Loucy (cell line): ENCODE results near the gene DDX20.

Source experiments
- H2AFZ ChIP-seq: fragments of 200-600 bp; sonication (generic); 2 replicates; pipeline ENCODE4 v1.6.0; 2016; ENCODE audit warnings: antibody characterized with exemption, mild to moderate bottlenecking, low read length, moderate library complexity
- H3F3A ChIP-seq: fragments of 200-600 bp; 2 replicates; pipeline ENCODE4 v1.6.0; 2016; ENCODE audit warnings: antibody characterized with exemption, low read depth, mild to moderate bottlenecking
- H3K27me3 ChIP-seq: fragments of 200-600 bp; sonication (generic); 2 replicates; pipeline ENCODE4 v1.6.1; 2014; ENCODE audit warnings: low read length, mild to moderate bottlenecking; ENCODE audit not compliant: insufficient read depth, poor library complexity, severe bottlenecking
- H3K36me3 ChIP-seq: fragments of 200-600 bp; sonication (generic); 2 replicates; pipeline ENCODE4 v1.6.1; 2016; ENCODE audit warnings: low read length; ENCODE audit not compliant: insufficient read depth
- H3K4me1 ChIP-seq: fragments of 200-600 bp; sonication (generic); 2 replicates; pipeline ENCODE4 v1.5.1; 2014; ENCODE audit warnings: low read length, mild to moderate bottlenecking; ENCODE audit not compliant: insufficient read depth, poor library complexity, severe bottlenecking
- H3K4me2 ChIP-seq: fragments of 200-600 bp; sonication (generic); 2 replicates; pipeline ENCODE4 v1.6.0; 2014; ENCODE audit warnings: antibody characterized with exemption, low read length, low read depth, mild to moderate bottlenecking; ENCODE audit not compliant: poor library complexity, severe bottlenecking
- H3K4me3 ChIP-seq: fragments of 200-600 bp; sonication (generic); 2 replicates; pipeline ENCODE4 v1.5.1; 2014; ENCODE audit warnings: low read length, mild to moderate bottlenecking, mixed read lengths; ENCODE audit not compliant: poor library complexity, severe bottlenecking
- H3K79me2 ChIP-seq: fragments of 200-600 bp; sonication (generic); 2 replicates; pipeline ENCODE4 v1.6.1; 2014; ENCODE audit warnings: low read length; ENCODE audit not compliant: insufficient read depth
- H3K9ac ChIP-seq: fragments of 200-600 bp; sonication (generic); 2 replicates; pipeline ENCODE4 v1.6.0; 2014; ENCODE audit warnings: mild to moderate bottlenecking, low read depth, low read length, moderate library complexity; ENCODE audit not compliant: poor library complexity, severe bottlenecking
- H3K9me2 ChIP-seq: fragments of 200-600 bp; sonication (generic); replicated peaks from 2 replicates; pipeline ENCODE4 v1.6.1; 2016; ENCODE audit warnings: low read depth, low read length, mixed read lengths
- H3K9me3 ChIP-seq: fragments of 200-600 bp; sonication (generic); 2 replicates; pipeline ENCODE4 v1.6.1; 2014; ENCODE audit warnings: mild to moderate bottlenecking, antibody characterized with exemption, low read length, low read depth; ENCODE audit not compliant: insufficient read depth
- H4K20me1 ChIP-seq: fragments of 200-600 bp; sonication (generic); 2 replicates; pipeline ENCODE4 v1.6.0; 2014; ENCODE audit warnings: antibody characterized with exemption, low read length, mild to moderate bottlenecking; ENCODE audit not compliant: insufficient read depth, poor library complexity, severe bottlenecking
- CTCF ChIP-seq: fragments of 200-600 bp; sonication (generic); conservative IDR thresholded peaks from 2 replicates; pipeline ENCODE4 v1.5.1; 2014; ENCODE audit warnings: mild to moderate bottlenecking, antibody characterized with exemption, low read length
- EZH2phosphoT487 ChIP-seq: fragments of 200-600 bp; IDR thresholded peaks from 2 replicates; pipeline ENCODE4 v1.6.1; 2018; ENCODE audit warnings: antibody characterized with exemption, mild to moderate bottlenecking, moderate library complexity, borderline replicate concordance

DDX20 gene

GRCh38 chr1:111720977-111721786, 34.5 kb upstream of the DDX20 start:
- no peaks in the 10 kb centered on the region for H4K20me1 ChIP-seq
- no peaks in the 10 kb centered on the region for H3K27me3 ChIP-seq
- no peak overlapping the region for H3K4me2 ChIP-seq
- H3K4me3 ChIP-seq = no peak overlapping the region
- H3K9me3 ChIP-seq = no peaks in the 10 kb centered on the region
- TF ChIP-seq CTCF = no peak
- TF ChIP-seq EZH2phosphoT487 = no peak
- no peak overlapping the region for H3K9ac ChIP-seq
- no peaks in the 10 kb centered on the region for H3F3A ChIP-seq
- H2AFZ ChIP-seq = no peak overlapping the region
- no peaks in the 10 kb centered on the region for H3K79me2 ChIP-seq
- H3K36me3 ChIP-seq = peaks cover 3% of the 10 kb centered on the region; the same call in 1 of the 2 replicates
- H3K4me1 ChIP-seq = no peaks in the 10 kb centered on the region
- H3K9me2 ChIP-seq = no peaks in the 10 kb centered on the region

GRCh38 chr1:111723091-111723806, 32.5 kb upstream of the DDX20 start:
- Histone ChIP-seq H3K9me2 (no peaks in the 10 kb centered on the region), H3K27me3 (no peaks in the 10 kb centered on the region), H3K36me3 (no peaks in the 10 kb centered on the region), H3K4me2 (no peak overlapping the region), H3K4me1 (no peaks in the 10 kb centered on the region), H3F3A (no peaks in the 10 kb centered on the region), H3K4me3 (no peak overlapping the region), H4K20me1 (no peaks in the 10 kb centered on the region), H3K9ac (no peak overlapping the region), H2AFZ (no peak overlapping the region), H3K9me3 (no peaks in the 10 kb centered on the region), H3K79me2 (no peaks in the 10 kb centered on the region)
- TF ChIP-seq EZH2phosphoT487 = no peak
- TF ChIP-seq CTCF = no peak

GRCh38 chr1:111723871-111724270, 31.8 kb upstream of the DDX20 start:
- H2AFZ ChIP-seq = no peak overlapping the region
- H3F3A ChIP-seq = no peaks in the 10 kb centered on the region
- no peaks in the 10 kb centered on the region for H3K9me3 ChIP-seq
- TF ChIP-seq EZH2phosphoT487 (no peak), CTCF (no peak)
- H3K27me3 ChIP-seq = no peaks in the 10 kb centered on the region
- no peak overlapping the region for H3K4me3 ChIP-seq
- H3K4me1 ChIP-seq = no peaks in the 10 kb centered on the region
- no peak overlapping the region for H3K9ac ChIP-seq
- no peak overlapping the region for H3K4me2 ChIP-seq
- H3K36me3 ChIP-seq = no peaks in the 10 kb centered on the region
- no peaks in the 10 kb centered on the region for H4K20me1 ChIP-seq
- H3K9me2 ChIP-seq = no peaks in the 10 kb centered on the region
- no peaks in the 10 kb centered on the region for H3K79me2 ChIP-seq
